DOHH2 (cell line): Measurements from ENCODE around the gene ADAP1.

Source experiments
- H3F3A ChIP-seq: fragments of 200-600 bp; sonication (generic), shearing (Covaris generic); 2 replicates; pipeline ENCODE4 v1.6.0; 2016; ENCODE audit warnings: antibody characterized with exemption, mild to moderate bottlenecking; ENCODE audit not compliant: control insufficient read depth, insufficient read depth
- H3K27ac ChIP-seq: fragments of 200-600 bp; sonication (generic); 2 replicates; pipeline ENCODE4 v1.5.1; 2014; ENCODE audit warnings: low read depth, mild to moderate bottlenecking, low read length, moderate library complexity
- H3K27me3 ChIP-seq: fragments of 200-600 bp; sonication (generic); 2 replicates; pipeline ENCODE4 v1.6.1; 2014; ENCODE audit warnings: mild to moderate bottlenecking, low read length, mixed read lengths; ENCODE audit not compliant: control insufficient read depth
- H3K36me3 ChIP-seq: fragments of 200-600 bp; sonication (generic); 2 replicates; pipeline ENCODE4 v1.6.1; 2014; ENCODE audit warnings: mild to moderate bottlenecking, low read length, moderate library complexity, mixed read lengths; ENCODE audit not compliant: control insufficient read depth
- H3K4me1 ChIP-seq: fragments of 200-600 bp; sonication (generic); 2 replicates; pipeline ENCODE4 v1.6.1; 2014; ENCODE audit warnings: mild to moderate bottlenecking, low read length, mixed read lengths; ENCODE audit not compliant: control insufficient read depth
- H3K4me2 ChIP-seq: fragments of 200-600 bp; sonication (generic); 2 replicates; pipeline ENCODE4 v1.6.0; 2014; ENCODE audit warnings: mild to moderate bottlenecking, low read length, moderate library complexity
- H3K4me3 ChIP-seq: fragments of 200-600 bp; sonication (generic); 2 replicates; pipeline ENCODE4 v1.5.1; 2014; ENCODE audit warnings: mild to moderate bottlenecking, low read length, mixed read lengths
- H3K79me2 ChIP-seq: fragments of 200-600 bp; sonication (generic); 2 replicates; pipeline ENCODE4 v1.6.1; 2014; ENCODE audit warnings: mild to moderate bottlenecking, low read length, mixed read lengths; ENCODE audit not compliant: control insufficient read depth
- H3K9me2 ChIP-seq: fragments of 200-600 bp; sonication (generic); replicated peaks from 2 replicates; pipeline ENCODE4 v1.6.1; 2014; ENCODE audit warnings: mild to moderate bottlenecking, low read length, mixed read lengths; ENCODE audit not compliant: control insufficient read depth
- H3K9me3 ChIP-seq: fragments of 200-600 bp; sonication (generic); 2 replicates; pipeline ENCODE4 v1.6.1; 2014; ENCODE audit warnings: antibody characterized with exemption, low read length, mixed read lengths; ENCODE audit not compliant: control insufficient read depth, insufficient read depth
- H4K20me1 ChIP-seq: fragments of 200-600 bp; sonication (generic); 2 replicates; pipeline ENCODE4 v1.6.0; 2014; ENCODE audit warnings: low read depth, mild to moderate bottlenecking, antibody characterized with exemption, low read length, moderate library complexity; ENCODE audit not compliant: control insufficient read depth, insufficient read depth
- CTCF ChIP-seq: fragments of 200-600 bp; sonication (generic); IDR thresholded peaks from one replicate; pipeline ENCODE4 v1.5.1; 2014; ENCODE audit warnings: antibody characterized with exemption, mild to moderate bottlenecking, low read depth, low read length; ENCODE audit not compliant: poor library complexity, severe bottlenecking
- EZH2phosphoT487 ChIP-seq: fragments of 200-600 bp; sonication (generic); IDR thresholded peaks from 2 replicates; pipeline ENCODE4 v1.6.1; 2017; ENCODE audit warnings: borderline replicate concordance, mild to moderate bottlenecking, antibody characterized with exemption, low read length, moderate library complexity, mixed read lengths

The ADAP1 gene

GRCh38 chr7:854118-854775 is 100.2 kb downstream of the ADAP1 start:
- H3K36me3 ChIP-seq: peaks cover 82% of the 10 kb centered on the region
- H3K9me2 ChIP-seq: no peaks in the 10 kb centered on the region
- no peak overlapping the region for H3K4me3 ChIP-seq
- H4K20me1 ChIP-seq: no peaks in the 10 kb centered on the region; the same call in 1 of the 2 replicates
- H3K27me3 ChIP-seq: no peaks in the 10 kb centered on the region
- no peaks in the 10 kb centered on the region for H3F3A ChIP-seq
- H3K4me2 ChIP-seq: no peak overlapping the region
- H3K79me2 ChIP-seq: no peaks in the 10 kb centered on the region
- no peak overlapping the region for H3K27ac ChIP-seq
- TF ChIP-seq CTCF (no peak), EZH2phosphoT487 (no peak)
- no peaks in the 10 kb centered on the region for H3K9me3 ChIP-seq
- no peaks in the 10 kb centered on the region for H3K4me1 ChIP-seq

DNA sequence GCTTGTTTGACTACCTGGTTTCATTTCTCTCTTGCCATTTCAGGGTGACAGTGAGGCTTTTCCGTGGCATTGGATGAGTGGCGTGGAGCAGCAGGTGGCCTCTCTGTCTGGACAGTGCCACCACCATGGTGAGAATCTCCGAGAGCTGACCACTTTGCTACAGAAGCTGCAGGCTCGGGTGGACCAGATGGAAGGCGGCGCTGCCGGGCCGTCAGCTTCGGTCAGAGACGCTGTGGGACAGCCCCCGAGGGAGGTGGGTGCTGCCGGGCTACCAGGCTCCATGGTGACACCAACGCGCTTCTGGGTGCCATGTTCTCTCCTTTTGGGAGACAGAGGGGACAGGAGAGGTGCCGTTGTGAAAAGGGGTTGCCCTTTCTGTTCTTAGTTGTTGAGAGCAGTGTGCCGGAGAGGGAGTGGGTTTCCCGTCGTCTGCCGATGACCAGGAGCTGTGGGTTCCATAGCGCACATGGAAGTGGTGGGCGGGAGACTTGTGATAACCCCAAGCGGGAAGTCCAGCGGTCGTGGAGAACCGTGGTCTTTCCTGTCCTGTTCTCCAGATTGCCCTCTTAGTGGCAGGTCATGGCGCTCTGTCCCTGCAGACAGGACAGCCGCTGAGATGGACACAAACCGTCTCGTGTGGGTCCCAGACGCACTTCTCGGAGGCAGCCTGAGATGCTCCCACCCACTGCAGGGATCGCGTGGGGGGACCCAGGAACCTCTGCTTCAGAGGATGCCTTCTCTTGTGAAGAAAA is 100.9 kb downstream of the ADAP1 start:
- Histone ChIP-seq H3F3A (no peaks in the 10 kb centered on the region), H4K20me1 (no peaks in the 10 kb centered on the region; the same call in 1 of the 2 replicates), H3K79me2 (no peaks in the 10 kb centered on the region), H3K27me3 (no peaks in the 10 kb centered on the region), H3K27ac (no peak overlapping the region), H3K4me2 (no peak overlapping the region), H3K9me2 (no peaks in the 10 kb centered on the region), H3K4me1 (no peaks in the 10 kb centered on the region), H3K36me3 (peaks cover 82% of the 10 kb centered on the region), H3K9me3 (no peaks in the 10 kb centered on the region), H3K4me3 (no peak overlapping the region)
- TF ChIP-seq CTCF: no peak

GRCh38 chr7:851204-851603 is 103.3 kb downstream of the ADAP1 start:
- 0 out of 2 replicates have a peak, but pooled peaks cover 2% of the 10 kb centered on the region for H3F3A ChIP-seq
- H3K79me2 ChIP-seq: no peaks in the 10 kb centered on the region
- H3K4me2 ChIP-seq: no peak overlapping the region
- no peaks in the 10 kb centered on the region for H3K9me2 ChIP-seq
- TF ChIP-seq EZH2phosphoT487 (no peak), CTCF (no peak)
- H3K27me3 ChIP-seq: no peaks in the 10 kb centered on the region
- H3K4me1 ChIP-seq: no peaks in the 10 kb centered on the region
- no peak overlapping the region for H3K4me3 ChIP-seq
- no peaks in the 10 kb centered on the region; the same call in 1 of the 2 replicates for H4K20me1 ChIP-seq
- H3K9me3 ChIP-seq: no peaks in the 10 kb centered on the region
- H3K27ac ChIP-seq: no peak overlapping the region
- peaks cover 70% of the 10 kb centered on the region for H3K36me3 ChIP-seq
